Putamen (tissue), 1 donor: ENCODE data around the gene CAMK2A.

ENCODE experiments used
- DNase-seq: peaks from one replicate; pipeline ENCODE4 v3.0.0-alpha.2; 2016; ENCODE audit warnings: low spot score

The CAMK2A gene

GRCh38 chr5:150184990-150185912 is 104.3 kb downstream of the CAMK2A start:
- DNase-seq = no peak

DNA sequence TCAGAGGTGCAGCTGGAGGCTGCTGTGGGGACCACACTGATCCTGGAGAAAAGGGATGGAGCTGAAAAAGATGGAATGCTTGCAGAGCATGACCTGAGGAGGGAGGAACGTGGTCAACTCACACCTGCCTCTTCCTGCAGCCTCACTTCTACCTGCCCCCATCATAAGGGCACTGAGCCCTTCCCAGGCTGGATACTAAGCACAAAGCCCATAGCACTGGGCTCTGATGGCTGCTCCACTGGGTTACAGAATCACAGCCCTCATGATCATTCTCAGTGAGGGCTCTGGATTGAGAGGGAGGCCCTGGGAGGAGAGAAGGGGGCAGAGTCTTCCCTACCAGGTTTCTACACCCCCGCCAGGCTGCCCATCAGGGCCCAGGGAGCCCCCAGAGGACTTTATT is 105.6 kb downstream of the CAMK2A start:
- DNase-seq = no peak

DNA sequence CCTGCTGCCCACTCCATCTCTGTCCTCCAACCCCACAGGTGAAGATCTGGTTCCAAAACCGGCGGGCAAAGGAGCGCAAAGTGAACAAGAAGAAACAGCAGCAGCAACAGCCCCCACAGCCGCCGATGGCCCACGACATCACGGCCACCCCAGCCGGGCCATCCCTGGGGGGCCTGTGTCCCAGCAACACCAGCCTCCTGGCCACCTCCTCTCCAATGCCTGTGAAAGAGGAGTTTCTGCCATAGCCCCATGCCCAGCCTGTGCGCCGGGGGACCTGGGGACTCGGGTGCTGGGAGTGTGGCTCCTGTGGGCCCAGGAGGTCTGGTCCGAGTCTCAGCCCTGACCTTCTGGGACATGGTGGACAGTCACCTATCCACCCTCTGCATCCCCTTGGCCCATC is 106.1 kb downstream of the CAMK2A start:
- DNase-seq = no peak

DNA sequence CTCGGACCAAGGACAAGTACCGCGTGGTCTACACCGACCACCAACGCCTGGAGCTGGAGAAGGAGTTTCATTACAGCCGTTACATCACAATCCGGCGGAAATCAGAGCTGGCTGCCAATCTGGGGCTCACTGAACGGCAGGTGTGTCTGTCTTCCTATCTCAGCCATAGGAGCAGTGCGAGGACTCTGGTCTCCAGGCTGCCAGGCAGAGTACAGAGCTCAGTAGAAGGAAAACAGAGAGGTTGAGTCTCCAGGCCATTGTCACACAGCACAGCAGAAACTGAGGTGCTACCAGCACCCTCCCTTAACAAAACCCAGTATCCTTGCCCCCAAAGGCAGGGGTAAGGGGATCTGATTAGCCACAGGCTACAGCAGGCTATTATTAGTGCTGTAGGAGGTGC is 106.8 kb downstream of the CAMK2A start:
- DNase-seq = no peak

- DNase-seq = no peak
These were observed 107.6 kb downstream of the CAMK2A start for GRCh38 chr5:150181766-150182545.

DNA sequence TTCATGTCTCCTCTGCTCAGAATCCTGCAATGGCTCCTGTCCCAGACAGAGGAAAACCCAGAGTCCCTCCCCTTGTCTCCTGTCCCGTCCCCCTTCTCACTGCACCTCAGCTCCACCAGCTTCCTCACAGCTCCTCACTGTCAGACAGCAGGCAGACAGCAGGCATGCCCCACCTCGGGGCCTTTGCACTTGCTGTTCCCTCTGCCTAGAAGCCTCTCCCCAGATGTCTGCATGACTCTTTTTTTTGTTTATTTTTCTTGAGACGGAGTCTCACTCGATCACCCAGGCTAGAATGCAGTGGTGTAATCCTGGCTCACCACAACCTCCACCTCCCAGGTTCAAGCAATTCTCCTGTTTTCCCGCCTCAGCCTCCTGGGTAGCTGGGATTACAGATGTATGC is 108.5 kb downstream of the CAMK2A start:
- no peak for DNase-seq

GRCh38 chr5:150180241-150181026 is 109.1 kb downstream of the CAMK2A start:
- DNase-seq = peak; percentile 77

DNA sequence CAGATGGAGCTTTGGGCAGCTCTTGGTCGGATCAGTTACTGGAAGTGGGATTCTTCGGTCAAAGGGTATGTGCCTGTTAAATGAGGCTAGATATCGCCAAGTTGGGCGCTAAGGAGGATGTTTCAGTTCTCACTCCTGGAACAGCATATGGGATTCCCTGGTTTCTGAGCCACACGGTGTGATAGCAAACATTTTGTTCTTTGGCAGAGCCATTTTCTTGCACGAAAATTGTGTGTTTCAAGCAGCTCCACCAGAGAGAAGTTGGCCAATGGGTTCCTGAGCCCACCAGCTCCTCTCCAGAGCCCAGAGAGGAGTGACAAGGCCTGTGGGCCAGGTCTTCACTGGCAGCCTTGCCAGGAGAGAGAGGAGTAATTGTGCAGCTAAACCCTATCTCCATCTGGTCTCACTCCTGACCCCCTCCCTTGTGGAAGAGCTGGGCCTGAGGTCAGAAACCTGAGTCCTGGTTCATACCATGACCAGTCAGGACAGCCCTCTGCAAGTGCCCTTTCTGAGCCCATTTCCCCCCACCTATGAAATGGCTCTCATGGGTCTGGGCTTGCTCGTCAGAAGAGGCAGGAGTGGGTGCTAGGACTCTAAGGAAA is 110.5 kb downstream of the CAMK2A start:
- no peak for DNase-seq

DNA sequence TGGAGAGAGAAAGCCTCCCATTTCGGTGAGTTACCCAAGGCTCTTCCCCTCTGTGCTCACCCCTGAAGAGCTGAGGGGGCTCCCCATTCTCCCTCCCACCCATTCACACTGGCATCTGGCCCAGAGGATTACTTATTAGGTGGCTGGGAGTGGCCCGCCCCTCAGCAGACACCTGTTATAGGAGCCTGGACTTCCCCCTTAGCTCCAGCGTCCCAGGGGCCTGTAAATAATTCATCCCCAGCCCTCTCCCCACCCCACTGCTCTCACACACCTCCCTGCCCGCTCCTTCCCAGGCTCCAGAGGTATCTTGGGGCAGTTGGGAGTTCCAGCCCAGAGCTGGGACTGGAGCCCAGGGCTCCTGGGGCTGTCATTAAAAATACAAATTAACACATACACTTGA is 111.3 kb downstream of the CAMK2A start:
- no peak for DNase-seq

DNA sequence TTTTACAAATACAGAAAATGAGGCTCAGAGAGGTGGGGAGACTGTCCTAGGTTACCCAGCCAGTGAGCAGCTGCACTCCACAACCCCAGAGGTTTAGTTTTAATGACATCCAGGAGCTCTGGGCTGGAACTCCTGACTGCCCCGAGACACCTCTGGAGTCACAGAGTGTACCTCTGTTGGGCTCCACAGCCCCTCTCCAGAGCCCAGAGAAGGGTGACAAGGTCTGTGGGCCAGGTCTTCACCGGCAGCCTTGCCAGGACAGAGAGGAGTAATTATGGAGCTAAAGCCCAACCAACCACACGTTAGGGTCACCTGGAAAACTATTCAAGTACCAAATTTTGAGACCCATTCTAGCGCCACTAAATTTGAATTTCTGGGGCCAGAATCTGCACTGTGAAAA is 111.9 kb downstream of the CAMK2A start:
- DNase-seq = no peak

DNA sequence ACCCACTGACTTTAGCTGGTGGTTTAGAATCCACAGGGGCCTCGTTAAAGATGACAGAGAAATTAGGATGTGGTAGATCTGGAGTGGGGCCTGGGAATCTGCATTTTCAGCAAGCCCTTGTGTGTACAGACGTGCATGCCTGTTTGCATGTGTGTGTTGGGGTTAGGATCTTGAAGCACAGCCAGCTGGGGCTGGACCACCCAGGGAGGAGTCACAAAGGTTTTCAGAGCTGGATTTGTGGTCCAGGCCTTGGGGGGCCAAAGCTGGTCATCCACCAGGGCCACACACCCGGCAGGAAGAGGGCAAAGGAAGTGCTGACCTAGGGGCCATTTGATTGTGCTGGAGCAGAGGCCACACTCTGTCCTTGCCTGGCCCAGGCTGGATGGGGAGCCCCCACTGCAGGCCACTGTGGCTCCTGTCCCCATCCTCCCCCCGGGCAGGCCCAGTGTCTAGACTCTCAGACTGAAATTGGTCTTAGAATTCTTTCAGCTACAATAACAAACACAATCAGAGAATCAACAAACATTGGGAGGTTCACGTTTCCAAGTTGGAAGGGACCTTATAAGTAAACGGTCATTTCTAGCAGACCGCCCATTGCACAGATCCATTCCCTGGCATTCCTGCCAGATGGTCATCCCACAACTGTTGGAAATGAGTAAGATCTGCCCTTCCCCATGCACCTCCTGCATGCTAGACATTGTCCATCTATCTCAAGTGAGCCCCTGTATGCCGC is 112.7 kb downstream of the CAMK2A start:
- no peak for DNase-seq

- no peak for DNase-seq
These were observed 114.0 kb downstream of the CAMK2A start for GRCh38 chr5:150175536-150175935.

DNA sequence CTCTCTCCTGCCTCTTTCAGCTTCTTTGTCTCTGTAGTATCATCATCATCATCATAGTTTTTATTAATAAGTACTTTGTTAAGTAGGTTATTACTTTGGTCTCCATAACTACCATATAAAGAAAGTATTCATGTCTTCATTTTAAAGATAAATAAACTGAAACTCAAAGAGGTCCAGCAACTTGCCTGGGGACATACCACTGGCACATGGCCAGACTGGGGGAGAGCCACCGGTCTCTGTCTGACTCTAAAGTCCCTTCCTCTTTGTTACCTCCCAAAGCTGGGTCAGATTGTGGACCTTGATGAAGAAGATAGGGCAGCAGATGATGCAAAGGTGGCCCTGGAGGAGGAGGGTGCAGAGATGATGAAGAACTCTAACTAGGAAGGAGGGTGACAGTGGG is 114.5 kb downstream of the CAMK2A start:
- no peak for DNase-seq

- DNase-seq = no peak
These were observed 115.3 kb downstream of the CAMK2A start for GRCh38 chr5:150174285-150174684.

DNA sequence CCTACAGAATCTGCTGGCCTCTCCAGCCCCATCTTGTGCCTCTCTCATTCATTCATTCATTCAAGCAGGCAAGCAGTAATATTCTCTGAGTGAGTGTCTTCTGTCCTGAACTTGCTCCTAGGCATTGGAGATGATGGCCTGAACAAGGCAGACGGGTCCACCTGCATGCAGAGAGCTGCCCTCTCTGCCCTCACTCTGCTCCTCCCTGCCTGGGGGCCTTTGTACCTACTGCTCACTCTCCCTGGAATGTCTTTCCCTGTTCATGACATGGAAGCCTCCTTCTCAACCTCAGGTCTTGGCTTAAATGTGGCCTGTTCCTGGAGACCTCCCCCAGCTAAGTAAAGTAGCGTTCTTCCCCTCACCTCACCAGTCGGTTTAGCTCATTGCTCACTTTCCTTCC is 116.4 kb downstream of the CAMK2A start:
- DNase-seq = no peak

DNA sequence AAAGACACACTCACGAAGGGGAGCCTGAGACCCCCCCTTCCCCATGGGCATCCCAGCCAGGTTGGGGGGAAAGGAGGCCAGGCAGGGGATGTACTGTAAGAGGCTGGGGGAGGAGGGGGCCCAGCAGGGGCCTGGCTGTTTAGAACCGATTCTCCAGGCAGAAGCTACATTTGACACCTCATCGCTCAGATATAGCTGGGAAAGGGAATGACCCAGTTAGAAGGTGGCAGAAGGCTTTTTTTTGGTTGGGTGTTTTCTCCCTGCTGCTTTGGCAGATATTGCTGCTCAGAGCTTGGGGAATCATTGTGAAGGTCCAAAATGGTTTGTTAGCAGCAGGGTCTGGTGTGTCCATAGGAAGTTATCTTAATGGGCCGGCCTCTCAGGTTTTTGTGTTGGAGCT is 117.0 kb downstream of the CAMK2A start:
- DNase-seq = no peak

DNA sequence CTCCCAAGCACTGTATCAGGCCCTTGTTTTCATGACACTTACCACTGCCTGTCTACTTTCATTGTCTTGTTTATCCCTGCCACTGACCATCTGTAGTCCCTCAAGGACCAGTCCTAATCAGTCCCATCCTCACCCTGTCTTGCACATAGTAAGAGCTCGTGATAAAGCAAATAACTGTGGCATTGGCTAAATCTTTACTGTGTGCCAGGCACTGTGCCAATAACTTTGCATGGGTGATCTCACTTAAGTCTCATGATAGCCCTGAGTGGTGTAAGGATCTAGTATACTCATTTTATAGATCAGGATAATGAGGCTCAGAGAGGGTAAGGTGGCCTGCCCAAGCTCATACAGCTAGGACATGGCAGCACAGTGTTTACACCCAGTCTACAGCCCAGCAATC is 117.4 kb downstream of the CAMK2A start:
- no peak for DNase-seq
